ENCODE measurements around the gene PRSS3. TPM values are rescaled to one million over a fixed set of nuclear protein-coding genes. Genes with fewer than 3 reads are reported as not detected.

The PRSS3 gene
- 40.8 and 55.5 TPM in 2 replicates for total RNA-seq

GRCh38 chr9:33795281-33795680 is at the start of gene PRSS3:
Gene PRSS3, plus strand, starts transcription at chr9:33795561. Its CDS starts 13 bp downstream, at chr9:33795574.

DNA sequence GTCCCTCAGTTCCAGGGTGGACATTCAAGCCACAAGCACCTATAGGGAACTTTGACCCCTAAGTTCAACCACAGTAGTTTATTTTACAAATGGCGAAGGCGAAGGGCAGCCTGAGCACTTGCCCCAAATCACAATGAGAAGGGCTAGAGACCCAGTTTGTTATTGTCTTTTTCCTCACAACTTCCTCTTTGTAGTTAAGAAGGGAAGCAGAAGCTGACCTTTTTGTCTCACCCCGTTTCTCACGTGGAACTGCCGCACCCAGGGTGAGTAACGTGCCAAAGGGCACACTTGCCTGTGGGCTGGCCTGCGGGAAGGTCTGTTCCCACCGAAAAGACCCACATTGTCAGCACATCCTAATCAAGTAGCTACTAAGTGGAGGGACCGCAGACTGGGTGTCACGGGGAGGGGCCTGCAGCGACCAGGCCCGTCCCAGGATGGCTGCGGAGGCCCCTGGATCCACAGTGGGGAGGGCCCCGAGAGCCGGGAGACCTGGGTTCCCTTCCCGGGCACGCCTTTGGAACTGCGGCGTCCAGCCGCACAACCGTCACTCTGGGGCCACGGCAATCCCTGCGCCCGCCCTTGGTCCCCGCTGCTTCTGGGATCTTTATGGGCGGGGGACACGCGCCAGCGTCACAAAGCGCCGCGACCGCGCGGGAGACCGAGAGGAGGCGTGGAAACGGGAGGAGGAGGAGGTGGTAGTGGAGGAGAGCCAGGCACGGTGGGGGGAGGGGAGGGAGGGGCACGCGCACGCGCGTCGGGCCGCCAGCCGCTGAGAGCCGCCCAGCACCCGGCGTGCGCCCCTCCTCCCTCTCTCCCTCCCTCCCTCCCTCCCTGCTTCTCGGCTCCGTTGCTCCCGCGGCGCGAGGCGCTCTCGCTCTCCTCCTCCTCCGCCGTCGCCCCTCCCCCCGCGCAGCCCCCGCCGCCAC is 21.2 kb downstream of the PRSS3 start, which contains the start of gene UBE2R2:
Gene UBE2R2 (plus strand): TSS at position 834 of the 926 bp plus-strand sequence. CDS start 598 bp downstream, outside the sequence.

Other genes with a start within 250 kb of the PRSS3 start
- 14.4 and 19.5 TPM in 2 replicates for gene UBE2R2, start 21.6 kb downstream of the PRSS3 start, total RNA-seq